Aorta (tissue), 5 donors: ENCODE measurements around the gene SPSB4. TPM values are rescaled to one million over a fixed set of nuclear protein-coding genes. Genes with fewer than 3 reads are reported as not detected.
"Not testable (repeated sequence)": the region's sequence is repeated elsewhere in the genome, so short reads cannot be mapped to it uniquely, and the experiment has no call there.

Experiments used
- ATAC-seq: fragments of 200-7000 bp; cut with Tn5 transposase; one replicate; pipeline ENCODE4 v1.9.1; 2022; ENCODE audit warnings: moderate library complexity; ENCODE audit not compliant: low FRiP score
- DNase-seq, 2 donors: peaks; one replicate each; pipeline ENCODE4 v3.0.0-alpha.2; 2020
- H3K27ac ChIP-seq, 2 donors: one replicate each; pipeline ENCODE4 v1.5.1; 2013; ENCODE audit warnings: low read length in 2 of 2, mild to moderate bottlenecking in 2 of 2, moderate library complexity in 2 of 2, control low read depth in 1 of 2, inconsistent platforms in 1 of 2, low read depth in 1 of 2
- H3K27me3 ChIP-seq, 2 donors: one replicate each; pipeline ENCODE4 v1.6.1; 2013; ENCODE audit warnings: control low read depth in 1 of 2, low read length in 1 of 2, mild to moderate bottlenecking in 1 of 2, moderate library complexity in 1 of 2; ENCODE audit not compliant: insufficient read depth in 2 of 2, control insufficient read depth in 1 of 2
- H3K36me3 ChIP-seq, 2 donors: one replicate each; pipeline ENCODE4 v1.6.1; 2013; ENCODE audit warnings: control low read depth in 1 of 2, low read length in 1 of 2, mild to moderate bottlenecking in 1 of 2; ENCODE audit not compliant: insufficient read depth in 2 of 2, control insufficient read depth in 1 of 2
- H3K4me1 ChIP-seq, 2 donors: one replicate each; pipeline ENCODE4 v1.6.1; 2013; ENCODE audit warnings: low read length in 2 of 2, control low read depth in 1 of 2, mild to moderate bottlenecking in 1 of 2, moderate library complexity in 1 of 2; ENCODE audit not compliant: insufficient read depth in 2 of 2, control insufficient read depth in 1 of 2
- H3K4me3 ChIP-seq, 2 donors: one replicate each; pipeline ENCODE4 v1.5.1; 2013; ENCODE audit warnings: low read length in 2 of 2, control low read depth in 1 of 2, mild to moderate bottlenecking in 1 of 2
- H3K9me3 ChIP-seq: one replicate; pipeline ENCODE4 v1.6.1; 2013; ENCODE audit warnings: mild to moderate bottlenecking, low read length; ENCODE audit not compliant: control insufficient read depth
- WGBS, 2 donors: extraction: QIAGEN DNeasy Blood & Tissue Kit; methylation state at CpG; one replicate each; pipeline ENCODE4 v1.1.7; 2013; 5-methylcytosine and 5-hydroxymethylcytosine counted together
- intact Hi-C, 2 donors: fragments of 100-400 bp; cut with DNase I; formaldehyde crosslinking; loops; one replicate each; pipeline versions ENCODE4 v1.14.2 to v1.15.0; 2022
- long read RNA-seq, 2 donors: library from polyadenylated mRNA; unstranded; transcript quantifications; one replicate each; pipeline ENCODE4 v2.0.0, GENCODE V29; 2020 to 2021
- polyA plus RNA-seq, 2 donors: library from polyadenylated mRNA; stranded (reverse); fragments of 200-250 nt; gene quantifications; one replicate each; pipeline ENCODE4 v1.2.3, GENCODE V29; 2013
- total RNA-seq, 2 donors: library from RNA; stranded (reverse); fragmentation: NEBNext Ultra II Directional; extraction: Animal tissue kit (Norgen Biotek cat#: 25700); gene quantifications; one replicate each; pipeline ENCODE4 v1.2.1, GENCODE V29; 2021
- donor health status: healthy with polysubstance abuse.
- donor health status: Bipolar disorder and iron deficiency.
- donor health status: DM: no; HTN: no; CAD: no.
- donor health status: DM: no; HTN: no; CAD: no.
- donor health status: DM: yes; HTN: yes; CAD: no.

Gene SPSB4
- 1 to 10 TPM; 1.0 to 2.0 TPM for total RNA-seq
- under 1 TPM in 1 of 2 donors, not detected in 1; 0.13 TPM for polyA plus RNA-seq
- long read RNA-seq, donor 1, partial matches to known transcripts = 2 of 5 reads
- long read RNA-seq, donor 1, other reads (novel, unspliced or antisense) = 1 of 5 reads
- long read RNA-seq, donor 2, partial matches to known transcripts = 0 of 3 reads
- long read RNA-seq, donor 2, other reads (novel, unspliced or antisense) = 2 of 3 reads

- Histone ChIP-seq H3K4me1 (no peaks in the 10 kb centered on the region), H3K9me3 (no peaks in the 10 kb centered on the region), H3K4me3 (peak within 1 kb of the TSS; percentile 49 to 74), H3K27me3 (no peaks in the 10 kb centered on the region), H3K27ac (no peak within 1 kb of the TSS), H3K36me3 (no peaks in the 10 kb centered on the region)
- WGBS, 2 donors = 10 to 13% methylated on average over 56 to 68 of the region's 68 CpGs
- ATAC-seq = peak; percentile 85
- intact Hi-C loops = loop anchor here (5.0 kb wide), 2 partner anchors 41 to 56 kb away; no protein-coding TSS in a partner anchor
- DNase-seq = peak; percentile 62 to 91
These were observed at the start of gene SPSB4 for GRCh38 chr3:141050576-141051442. SPSB4 (plus strand) TSS chr3:141051347; CDS start chr3:141066105, 14,758 bp downstream.

GRCh38 chr3:141006344-141006743 is 44.8 kb upstream of the SPSB4 start:
- Histone ChIP-seq H3K27me3 (no peaks in the 10 kb centered on the region), H3K36me3 (no peaks in the 10 kb centered on the region), H3K9me3 (no peaks in the 10 kb centered on the region), H3K27ac (no peak overlapping the region), H3K4me3 (no peak overlapping the region), H3K4me1 (no peaks in the 10 kb centered on the region)
- no peak for DNase-seq
- intact Hi-C loops = no loop called here
- no peak for ATAC-seq
- WGBS, 2 donors = 93 to 97% methylated on average over 1 of the region's 1 CpG

GRCh38 chr3:141009496-141009895 is 41.7 kb upstream of the SPSB4 start:
- Histone ChIP-seq H3K4me1 (no peaks in the 10 kb centered on the region), H3K36me3 (no peaks in the 10 kb centered on the region), H3K27me3 (no peaks in the 10 kb centered on the region), H3K4me3 (no peak overlapping the region), H3K27ac (no peak overlapping the region), H3K9me3 (no peaks in the 10 kb centered on the region)
- intact Hi-C loops = no loop called here
- ATAC-seq (no peak), DNase-seq (no peak)
- 79 to 88% methylated on average over 3 of the region's 3 CpGs for whole genome bisulfite sequencing, 2 donors

- no peaks in the 10 kb centered on the region for H3K27me3 ChIP-seq
- H3K27ac ChIP-seq = no peak overlapping the region
- peak; percentile 85 to 94 for DNase-seq
- 17 to 18% methylated on average over 13 of the region's 13 CpGs for WGBS, 2 donors
- intact Hi-C loops = loop anchor here (1.0 to 5.0 kb wide), 3 partner anchors 94 to 181 kb away; no protein-coding TSS in a partner anchor
- H3K36me3 ChIP-seq = no peaks in the 10 kb centered on the region
- no peaks in the 10 kb centered on the region for H3K9me3 ChIP-seq
- no peak overlapping the region for H3K4me3 ChIP-seq
- ATAC-seq = peak; percentile 83
- no peaks in the 10 kb centered on the region for H3K4me1 ChIP-seq
These were observed 39.7 kb upstream of the SPSB4 start for GRCh38 chr3:141011232-141011996.

GRCh38 chr3:141011997-141012262 is 39.2 kb upstream of the SPSB4 start:
- DNase-seq (no peak), ATAC-seq (no peak)
- intact Hi-C loops = loop anchor here (1.0 to 5.0 kb wide), 3 partner anchors 93 to 181 kb away; no protein-coding TSS in a partner anchor
- Histone ChIP-seq H3K4me3 (no peak overlapping the region), H3K36me3 (no peaks in the 10 kb centered on the region), H3K4me1 (no peaks in the 10 kb centered on the region), H3K27ac (no peak overlapping the region), H3K9me3 (no peaks in the 10 kb centered on the region), H3K27me3 (no peaks in the 10 kb centered on the region)
- WGBS, 2 donors = 49 to 65% methylated on average over 4 of the region's 4 CpGs

- WGBS, 2 donors = 89 to 91% methylated on average over 2 of the region's 2 CpGs
- Histone ChIP-seq H3K4me1 (no peaks in the 10 kb centered on the region), H3K27ac (no peak overlapping the region), H3K36me3 (no peaks in the 10 kb centered on the region), H3K27me3 (no peaks in the 10 kb centered on the region), H3K9me3 (no peaks in the 10 kb centered on the region), H3K4me3 (no peak overlapping the region)
- DNase-seq (no peak), ATAC-seq (no peak)
- intact Hi-C loops = loop anchor here in 1 of 2 donors (5.0 kb wide), 1 partner anchor 95 kb away; no protein-coding TSS in a partner anchor
These were observed 38.6 kb upstream of the SPSB4 start for GRCh38 chr3:141012571-141012970.

DNA sequence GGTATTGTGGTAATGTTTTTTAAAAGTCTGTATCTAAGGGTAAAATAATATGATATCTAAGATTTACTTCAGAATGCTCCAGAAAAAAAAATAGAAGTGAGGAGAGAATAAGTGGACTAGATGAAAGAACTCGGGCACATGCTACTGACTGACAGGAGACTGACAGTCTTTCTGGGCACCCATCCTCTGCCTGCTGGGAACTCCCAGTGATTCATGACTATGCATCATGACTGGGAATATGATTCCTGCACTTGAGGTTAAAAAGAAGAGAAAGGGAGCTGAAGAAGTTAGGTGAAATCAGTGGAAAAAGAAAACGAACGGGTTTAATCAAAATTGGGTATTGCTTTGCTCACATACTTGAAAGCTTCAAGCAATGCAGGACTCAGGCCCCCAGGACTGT is 35.7 kb upstream of the SPSB4 start:
- ATAC-seq = no peak
- Histone ChIP-seq H3K4me1 (no peaks in the 10 kb centered on the region), H3K27me3 (no peaks in the 10 kb centered on the region), H3K36me3 (no peaks in the 10 kb centered on the region), H3K9me3 (no peaks in the 10 kb centered on the region), H3K27ac (no peak overlapping the region), H3K4me3 (no peak overlapping the region)
- intact Hi-C loops = no loop called here
- DNase-seq = no peak
- 84 to 87% methylated on average over 3 of the region's 3 CpGs for WGBS, 2 donors

- H3K4me1 ChIP-seq, DNase-seq, ATAC-seq, intact Hi-C loops, H3K4me3 ChIP-seq, H3K36me3 ChIP-seq, H3K9me3 ChIP-seq, H3K27ac ChIP-seq, H3K27me3 ChIP-seq: not testable (repeated sequence)
- 83 to 84% methylated on average over 23 of the region's 23 CpGs for WGBS, 2 donors
These were observed 33.5 kb upstream of the SPSB4 start for GRCh38 chr3:141017366-141018322.
